ENCODE data around the gene FMNL2.

- TF ChIP-seq CTCF (IDR thresholded peaks at IDR 0.05 in 2 of 3, conservative IDR thresholded peaks at IDR 0.05 in 1 of 3; ENCODE audit: borderline replicate concordance in 1 of 3, insufficient read depth in 1 of 3, low read depth in 2 of 3, low read length in 2 of 3) (no peak), POLR2A (IDR thresholded peaks at IDR 0.05; ENCODE audit: borderline replicate concordance, extremely low read depth, insufficient read depth, insufficient read length) (no peak), RAD21 (IDR thresholded peaks at IDR 0.05; ENCODE audit: low read depth) (no peak), ATF3 (IDR thresholded peaks at IDR 0.05) (no peak), POLR2AphosphoS5 (IDR thresholded peaks at IDR 0.05; ENCODE audit: low read depth, low read length) (no peak), EZH2 (IDR thresholded peaks at IDR 0.05) (no peak), FOSL1 (IDR thresholded peaks at IDR 0.05; ENCODE audit: low read depth) (no peak), EZH2phosphoT487 (IDR thresholded peaks at IDR 0.05; ENCODE audit: borderline replicate concordance) (no peak), REST (IDR thresholded peaks at IDR 0.05; ENCODE audit: low read depth) (no peak), MAX (IDR thresholded peaks at IDR 0.05) (no peak), ZBTB33 (IDR thresholded peaks at IDR 0.05; ENCODE audit: extremely low read depth, insufficient replicate concordance, low read length) (no peak), YY1 (IDR thresholded peaks at IDR 0.05; ENCODE audit: extremely low read depth, insufficient replicate concordance, low read depth, low read length) (no peak)
Observed at GRCh38 chr2:152462779-152463178, 127.8 kb downstream of the FMNL2 start.

Measured in HCT116 (cell line).